Activated CD8-positive, alpha-beta T cell treated with anti-CD3 and anti-CD28 coated beads for 36 hours (primary cell): Measurements from ENCODE around the gene HS1BP3. TPM values are rescaled to one million over a fixed set of nuclear protein-coding genes. Genes with fewer than 3 reads are reported as not detected.
A peak's percentile ranks its signal among the peaks of the same experiment; 100 is the strongest.

ENCODE experiments used
- ATAC-seq: fragments of 200-7000 bp; cut with Tn5 transposase; one replicate; pipeline ENCODE4 v1.10.0; 2021; ENCODE audit warnings: mild to moderate bottlenecking, moderate library complexity
- CTCF ChIA-PET: fragments of 350-600 bp; sonication (Branson Sonifier 250); formaldehyde crosslinking; loops from one replicate; lab custom pipeline; 2021; ENCODE audit warnings: antibody characterized with exemption; lab: Charles Lee
- POLR2A ChIA-PET: fragments of 350-600 bp; sonication (Branson Sonifier 250); formaldehyde crosslinking; loops from one replicate; lab custom pipeline; 2021; ENCODE audit warnings: antibody characterized with exemption; lab: Charles Lee
- DNase-seq: peaks from one replicate; pipeline ENCODE4 v3.0.0-alpha.2; 2020
- H3K27ac Mint-ChIP-seq: one replicate; pipeline ENCODE4 v1.8.0; 2021; ENCODE audit warnings: mild to moderate bottlenecking, mixed read lengths
- H3K27me3 Mint-ChIP-seq: one replicate; pipeline ENCODE4 v1.8.0; 2021; ENCODE audit warnings: mixed read lengths
- H3K36me3 Mint-ChIP-seq: one replicate; pipeline ENCODE4 v1.8.0; 2021; ENCODE audit warnings: low read depth, mixed read lengths
- H3K4me1 Mint-ChIP-seq: one replicate; pipeline ENCODE4 v1.8.0; 2021; ENCODE audit warnings: low read depth, mixed read lengths
- H3K4me3 Mint-ChIP-seq: one replicate; pipeline ENCODE4 v1.8.0; 2021; ENCODE audit warnings: mild to moderate bottlenecking, moderate library complexity, mixed read lengths
- H3K9me3 Mint-ChIP-seq: one replicate; pipeline ENCODE4 v1.8.0; 2021; ENCODE audit warnings: mixed read lengths
- intact Hi-C: fragments of 100-400 bp; cut with micrococcal nuclease; formaldehyde crosslinking; loops from one replicate; pipeline ENCODE4 v1.10.0; 2022
- total RNA-seq, 2 experiments: library from RNA; stranded (reverse); gene quantifications; one replicate each; pipeline ENCODE4 v1.2.3, GENCODE V29; 2021
- TF ChIP-seq, protein P1 (sequence below): fragments of 200-600 bp; IDR thresholded peaks from one replicate; pipeline ENCODE4 v1.8.0; 2022; ENCODE audit warnings: antibody characterized with exemption, mild to moderate bottlenecking

The HS1BP3 gene
- total RNA-seq, 2 experiments from 2014 or later, result 6.5 to 7.9 TPM

DNA sequence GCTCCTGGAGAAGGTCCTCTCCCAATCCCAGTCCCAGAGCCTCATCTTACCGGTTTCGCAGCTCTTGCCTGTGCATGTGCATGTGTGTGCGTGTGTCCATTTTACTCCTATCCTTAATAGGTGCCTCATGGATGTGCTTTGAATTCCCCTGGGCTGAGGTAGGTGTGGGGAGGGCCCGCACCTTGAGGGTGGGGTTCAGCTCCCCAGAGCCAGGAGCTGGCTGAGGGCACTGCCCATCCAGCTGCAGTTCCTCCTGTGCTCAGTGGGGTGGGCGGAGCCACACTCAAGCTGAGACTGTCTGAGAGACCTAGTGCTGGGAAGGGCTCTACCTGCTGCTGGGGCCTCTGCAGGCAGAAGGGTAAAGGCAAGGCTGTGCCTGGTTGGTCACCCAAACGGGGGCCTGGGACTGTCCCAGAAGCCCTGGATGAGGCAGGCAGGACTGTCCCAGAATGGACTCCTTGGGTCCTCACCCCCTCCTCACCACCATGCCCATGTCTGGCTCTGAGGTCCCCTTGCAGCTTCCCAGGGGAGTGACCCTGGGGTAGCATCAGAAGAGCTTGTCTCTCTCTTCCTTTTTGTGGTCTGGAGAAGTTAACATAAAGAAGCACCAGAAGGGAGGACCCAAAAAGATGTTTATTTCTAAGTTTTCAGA, 24.9 kb upstream of the HS1BP3 start:
- POLR2A ChIA-PET, result interaction anchor here (0.8 to 1.3 kb wide), 3 partner anchors 10 to 229 kb away, joined by 3 to 5 read pairs (median 3); partner anchors contain the start of gene RHOB
- Mint-ChIP-seq H3K4me1 (no peaks in the 10 kb centered on the region), H3K27ac (no peak overlapping the region), H3K27me3 (peaks cover 18% of the 10 kb centered on the region), H3K36me3 (peaks cover 2% of the 10 kb centered on the region), H3K9me3 (no peaks in the 10 kb centered on the region), H3K4me3 (no peak overlapping the region)
- ATAC-seq (peak; percentile 61), DNase-seq (peak; percentile 27)
- intact Hi-C loops, result loop anchor here (5.0 kb wide), 1 partner anchor 291 kb away; no protein-coding TSS in a partner anchor
- TF ChIP-seq, protein P1, sequence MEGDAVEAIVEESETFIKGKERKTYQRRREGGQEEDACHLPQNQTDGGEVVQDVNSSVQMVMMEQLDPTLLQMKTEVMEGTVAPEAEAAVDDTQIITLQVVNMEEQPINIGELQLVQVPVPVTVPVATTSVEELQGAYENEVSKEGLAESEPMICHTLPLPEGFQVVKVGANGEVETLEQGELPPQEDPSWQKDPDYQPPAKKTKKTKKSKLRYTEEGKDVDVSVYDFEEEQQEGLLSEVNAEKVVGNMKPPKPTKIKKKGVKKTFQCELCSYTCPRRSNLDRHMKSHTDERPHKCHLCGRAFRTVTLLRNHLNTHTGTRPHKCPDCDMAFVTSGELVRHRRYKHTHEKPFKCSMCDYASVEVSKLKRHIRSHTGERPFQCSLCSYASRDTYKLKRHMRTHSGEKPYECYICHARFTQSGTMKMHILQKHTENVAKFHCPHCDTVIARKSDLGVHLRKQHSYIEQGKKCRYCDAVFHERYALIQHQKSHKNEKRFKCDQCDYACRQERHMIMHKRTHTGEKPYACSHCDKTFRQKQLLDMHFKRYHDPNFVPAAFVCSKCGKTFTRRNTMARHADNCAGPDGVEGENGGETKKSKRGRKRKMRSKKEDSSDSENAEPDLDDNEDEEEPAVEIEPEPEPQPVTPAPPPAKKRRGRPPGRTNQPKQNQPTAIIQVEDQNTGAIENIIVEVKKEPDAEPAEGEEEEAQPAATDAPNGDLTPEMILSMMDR, result no peak
- CTCF ChIA-PET, result interaction anchor here (1.0 to 11.2 kb wide), 5 partner anchors 10 to 288 kb away, joined by 3 to 83 read pairs (median 6); no protein-coding TSS in a partner anchor

DNA sequence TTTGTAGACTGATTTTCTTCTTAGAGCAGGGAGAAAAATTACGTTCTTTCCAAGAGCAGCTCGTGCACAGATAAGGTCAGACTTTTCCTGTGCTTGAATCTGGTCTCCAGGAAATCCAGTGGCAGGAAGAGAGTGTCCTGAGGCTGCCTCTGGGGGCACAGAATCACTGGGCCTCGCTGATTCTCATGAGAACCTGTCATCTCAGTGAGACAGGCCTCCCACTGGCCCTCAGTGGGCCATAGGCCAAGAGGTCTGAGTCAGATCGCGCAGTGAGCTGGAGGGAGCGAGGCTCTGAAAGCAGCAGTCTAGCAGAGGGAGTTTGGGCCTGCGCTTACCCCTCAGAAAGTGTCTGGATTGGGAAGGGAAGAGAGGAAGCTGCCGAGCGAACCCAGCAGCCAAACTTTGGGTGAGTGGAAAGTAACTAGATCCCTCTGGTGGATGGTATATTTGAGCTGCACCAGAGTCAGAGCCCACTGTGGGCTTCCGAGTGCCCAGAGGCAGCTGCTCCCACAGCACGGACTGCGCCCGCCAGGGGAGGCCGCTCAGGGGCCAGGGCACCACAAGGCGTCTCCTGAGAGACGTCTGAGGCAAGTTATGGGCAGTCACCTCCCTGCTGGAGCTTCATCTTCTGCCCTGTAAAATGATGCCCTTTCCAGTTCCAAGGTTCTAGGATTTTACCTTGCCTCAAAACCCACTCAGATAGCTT, 24.2 kb upstream of the HS1BP3 start:
- CTCF ChIA-PET, result interaction anchor here (0.9 to 11.2 kb wide), 4 partner anchors 9 to 288 kb away, joined by 4 to 83 read pairs (median 5); no protein-coding TSS in a partner anchor
- no peak for DNase-seq
- H3K36me3 Mint-ChIP-seq, result no peaks in the 10 kb centered on the region
- POLR2A ChIA-PET, result interaction anchor here (0.7 to 1.3 kb wide), 4 partner anchors 9 to 228 kb away, joined by 3 to 5 read pairs (median 3); partner anchors contain the start of gene RHOB
- intact Hi-C loops, result loop anchor here (5.0 kb wide), 1 partner anchor 292 kb away; no protein-coding TSS in a partner anchor
- peaks cover 21% of the 10 kb centered on the region for H3K27me3 Mint-ChIP-seq
- no peaks in the 10 kb centered on the region for H3K4me1 Mint-ChIP-seq
- H3K9me3 Mint-ChIP-seq, result no peaks in the 10 kb centered on the region
- H3K27ac Mint-ChIP-seq, result no peak overlapping the region
- ATAC-seq, result no peak
- H3K4me3 Mint-ChIP-seq, result no peak overlapping the region
- TF ChIP-seq, protein P1, result no peak

DNA sequence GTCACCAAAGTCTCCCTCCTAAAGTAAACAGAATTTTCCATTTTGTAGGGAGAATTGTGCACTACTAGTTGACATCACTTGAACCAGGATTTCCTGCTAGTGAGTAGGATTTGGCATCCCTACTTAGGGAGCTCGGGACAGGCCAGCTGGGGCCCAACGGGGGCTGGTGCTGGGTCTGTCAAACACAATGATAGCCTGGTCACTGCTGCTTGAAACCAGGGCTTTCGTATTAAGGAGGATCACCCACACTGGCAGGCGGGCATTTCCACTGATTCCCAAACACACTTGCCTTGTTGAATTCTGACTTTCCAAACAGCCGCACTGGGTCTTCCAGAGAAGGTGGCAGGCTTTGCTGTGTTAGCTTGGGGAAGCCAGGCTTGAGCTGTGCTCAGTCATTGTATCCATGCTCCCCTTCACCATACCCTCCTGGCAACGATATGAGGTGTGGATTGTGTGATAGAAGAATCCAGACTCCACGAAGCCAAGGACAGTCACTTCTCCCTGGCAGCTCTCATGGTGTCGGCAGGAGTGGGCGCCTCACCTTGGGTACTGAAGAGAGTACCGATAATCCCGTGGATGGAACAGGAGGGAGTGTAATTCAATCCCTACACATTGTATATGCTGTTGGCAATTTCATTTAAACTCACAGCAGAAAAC, 23.5 kb upstream of the HS1BP3 start:
- TF ChIP-seq, protein P1, result no peak
- intact Hi-C loops, result no loop called here

DNA sequence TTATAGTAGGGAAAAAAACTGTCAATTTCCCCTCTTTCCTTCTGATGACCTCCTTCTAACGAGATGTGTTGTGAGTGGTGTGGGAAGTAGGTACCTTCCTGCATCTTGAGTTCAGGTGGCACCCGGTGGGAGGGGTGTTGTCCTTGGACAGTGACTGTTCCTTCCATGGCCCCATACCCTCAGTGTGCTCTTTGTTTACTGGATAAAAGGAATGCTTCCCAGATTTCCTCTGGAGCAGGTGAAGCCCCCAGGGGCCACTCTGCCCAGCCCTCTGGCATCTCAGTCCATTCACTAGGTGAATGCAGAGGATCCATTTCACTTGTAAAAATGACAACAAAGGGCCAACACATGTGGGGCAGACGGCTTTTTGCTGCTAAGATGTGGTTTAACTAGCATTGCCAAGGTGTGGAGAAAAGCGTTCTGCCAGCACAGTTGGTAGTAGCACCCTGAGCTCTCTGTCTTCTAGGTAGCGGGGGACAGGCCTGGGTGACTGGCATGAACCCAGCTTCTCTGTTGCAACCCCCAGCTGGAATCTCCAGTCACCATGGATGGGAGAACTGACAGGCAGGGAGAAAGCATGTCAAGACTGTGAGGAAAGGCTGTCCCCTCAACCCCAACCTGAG, 22.9 kb upstream of the HS1BP3 start:
- POLR2A ChIA-PET, result interaction anchor here (0.6 kb wide), 1 partner anchor 314 kb away, joined by 3 read pairs; no protein-coding TSS in a partner anchor
- intact Hi-C loops, result no loop called here
- Mint-ChIP-seq H3K27ac (no peak overlapping the region), H3K27me3 (peaks cover 33% of the 10 kb centered on the region), H3K4me1 (peaks cover 6% of the 10 kb centered on the region), H3K36me3 (no peaks in the 10 kb centered on the region), H3K4me3 (no peak overlapping the region), H3K9me3 (no peaks in the 10 kb centered on the region)
- DNase-seq, result no peak
- TF ChIP-seq, protein P1, result no peak
- CTCF ChIA-PET, result interaction anchor here (1.1 to 11.2 kb wide), 2 partner anchors 13 to 278 kb away, joined by 3 to 83 read pairs; no protein-coding TSS in a partner anchor
- ATAC-seq, result no peak

More for the DNA sequence above, 23.5 kb upstream of the HS1BP3 start:
- Mint-ChIP-seq H3K4me3 (no peak overlapping the region), H3K9me3 (no peaks in the 10 kb centered on the region), H3K27me3 (peaks cover 27% of the 10 kb centered on the region), H3K4me1 (peaks cover 4% of the 10 kb centered on the region), H3K27ac (no peak overlapping the region), H3K36me3 (no peaks in the 10 kb centered on the region)
- DNase-seq (no peak), ATAC-seq (no peak)
- ChIA-PET CTCF (interaction anchor here (0.9 to 11.2 kb wide), 2 partner anchors 13 to 289 kb away, joined by 4 to 83 read pairs; no protein-coding TSS in a partner anchor), POLR2A (interaction anchor here (0.6 to 1.3 kb wide), 3 partner anchors 128 to 314 kb away, joined by 3 to 5 read pairs (median 3); partner anchors contain the start of gene RHOB)
